ENCODE results near the gene VWCE.
A peak's percentile ranks its signal among the peaks of the same experiment; 100 is the strongest.

The VWCE gene

GRCh38 chr11:61331651-61332050 is 36.5 kb upstream of the VWCE start:
- peaks cover 43% of the 10 kb centered on the region for H3K36me3 Mint-ChIP-seq (ENCODE audit: low read depth)
- no peak for TF ChIP-seq CTCF (IDR thresholded peaks at IDR 0.05; ENCODE audit: unreplicated experiment in 3 of 3)
- peak overlapping the region; percentile 93 to 100 (median 97) for H3K4me3 Mint-ChIP-seq
- peak overlapping the region; percentile 95 to 99 (median 97) for H3K27ac Mint-ChIP-seq
- H3K9me3 Mint-ChIP-seq: no peaks in the 10 kb centered on the region
- peaks cover 67% of the 10 kb centered on the region for H3K4me1 Mint-ChIP-seq
- H3K27me3 Mint-ChIP-seq (ENCODE audit: low read depth): no peaks in the 10 kb centered on the region

GRCh38 chr11:61329871-61330270 is 34.8 kb upstream of the VWCE start:
- H3K9me3 Mint-ChIP-seq: no peaks in the 10 kb centered on the region
- H3K4me3 Mint-ChIP-seq: peak overlapping the region; percentile 10 to 97 (median 35)
- H3K27me3 Mint-ChIP-seq (ENCODE audit: low read depth): no peaks in the 10 kb centered on the region
- no peak overlapping the region for H3K27ac Mint-ChIP-seq
- peaks cover 62% of the 10 kb centered on the region for H3K4me1 Mint-ChIP-seq
- TF ChIP-seq CTCF (IDR thresholded peaks at IDR 0.05; ENCODE audit: unreplicated experiment in 3 of 3): no peak
- peaks cover 60% of the 10 kb centered on the region for H3K36me3 Mint-ChIP-seq (ENCODE audit: low read depth)

- peak overlapping the region; percentile 54 to 71 (median 56) for H3K27ac Mint-ChIP-seq
- no peaks in the 10 kb centered on the region for H3K27me3 Mint-ChIP-seq (ENCODE audit: low read depth)
- peak overlapping the region in 2 of 3 experiments; percentile 26 to 73 for H3K4me3 Mint-ChIP-seq
- H3K4me1 Mint-ChIP-seq: peaks cover 51% of the 10 kb centered on the region
- H3K36me3 Mint-ChIP-seq (ENCODE audit: low read depth): peaks cover 72% of the 10 kb centered on the region
- TF ChIP-seq CTCF (IDR thresholded peaks at IDR 0.05; ENCODE audit: unreplicated experiment in 3 of 3): no peak
- no peaks in the 10 kb centered on the region for H3K9me3 Mint-ChIP-seq
Observed at GRCh38 chr11:61328351-61328750, 33.2 kb upstream of the VWCE start.

GRCh38 chr11:61327669-61328071 is 32.6 kb upstream of the VWCE start:
- TF ChIP-seq CTCF (IDR thresholded peaks at IDR 0.05; ENCODE audit: unreplicated experiment in 3 of 3): no peak
- Mint-ChIP-seq H3K4me3 (no peak overlapping the region), H3K9me3 (no peaks in the 10 kb centered on the region), H3K27ac (peak overlapping the region in 1 of 3 experiments; percentile 13), H3K36me3 (ENCODE audit: low read depth) (peaks cover 78% of the 10 kb centered on the region), H3K27me3 (ENCODE audit: low read depth) (no peaks in the 10 kb centered on the region), H3K4me1 (peaks cover 49% of the 10 kb centered on the region)

- Mint-ChIP-seq H3K27ac (no peak overlapping the region), H3K36me3 (ENCODE audit: low read depth) (peaks cover 81% of the 10 kb centered on the region), H3K27me3 (ENCODE audit: low read depth) (no peaks in the 10 kb centered on the region), H3K9me3 (no peaks in the 10 kb centered on the region), H3K4me1 (peaks cover 31% of the 10 kb centered on the region), H3K4me3 (no peak overlapping the region)
- TF ChIP-seq CTCF (IDR thresholded peaks at IDR 0.05; ENCODE audit: unreplicated experiment in 3 of 3): no peak
Observed at GRCh38 chr11:61325649-61326414, 30.7 kb upstream of the VWCE start.

- H3K27ac Mint-ChIP-seq: no peak overlapping the region
- no peak for TF ChIP-seq CTCF (IDR thresholded peaks at IDR 0.05; ENCODE audit: unreplicated experiment in 3 of 3)
- H3K9me3 Mint-ChIP-seq: no peaks in the 10 kb centered on the region
- H3K4me1 Mint-ChIP-seq: peaks cover 7% of the 10 kb centered on the region
- no peaks in the 10 kb centered on the region for H3K27me3 Mint-ChIP-seq (ENCODE audit: low read depth)
- H3K36me3 Mint-ChIP-seq (ENCODE audit: low read depth): peaks cover 60% of the 10 kb centered on the region
- no peak overlapping the region for H3K4me3 Mint-ChIP-seq
Observed at GRCh38 chr11:61315260-61315659, 20.1 kb upstream of the VWCE start.

All from nephron (organoid).